NCI-H1436 (cell line): ENCODE measurements around the gene TMEM80.

Experiments
- DNase-seq: peaks from one replicate; lab custom pipeline; 2025; lab: John Stamatoyannopoulos, UW

The TMEM80 gene

DNA sequence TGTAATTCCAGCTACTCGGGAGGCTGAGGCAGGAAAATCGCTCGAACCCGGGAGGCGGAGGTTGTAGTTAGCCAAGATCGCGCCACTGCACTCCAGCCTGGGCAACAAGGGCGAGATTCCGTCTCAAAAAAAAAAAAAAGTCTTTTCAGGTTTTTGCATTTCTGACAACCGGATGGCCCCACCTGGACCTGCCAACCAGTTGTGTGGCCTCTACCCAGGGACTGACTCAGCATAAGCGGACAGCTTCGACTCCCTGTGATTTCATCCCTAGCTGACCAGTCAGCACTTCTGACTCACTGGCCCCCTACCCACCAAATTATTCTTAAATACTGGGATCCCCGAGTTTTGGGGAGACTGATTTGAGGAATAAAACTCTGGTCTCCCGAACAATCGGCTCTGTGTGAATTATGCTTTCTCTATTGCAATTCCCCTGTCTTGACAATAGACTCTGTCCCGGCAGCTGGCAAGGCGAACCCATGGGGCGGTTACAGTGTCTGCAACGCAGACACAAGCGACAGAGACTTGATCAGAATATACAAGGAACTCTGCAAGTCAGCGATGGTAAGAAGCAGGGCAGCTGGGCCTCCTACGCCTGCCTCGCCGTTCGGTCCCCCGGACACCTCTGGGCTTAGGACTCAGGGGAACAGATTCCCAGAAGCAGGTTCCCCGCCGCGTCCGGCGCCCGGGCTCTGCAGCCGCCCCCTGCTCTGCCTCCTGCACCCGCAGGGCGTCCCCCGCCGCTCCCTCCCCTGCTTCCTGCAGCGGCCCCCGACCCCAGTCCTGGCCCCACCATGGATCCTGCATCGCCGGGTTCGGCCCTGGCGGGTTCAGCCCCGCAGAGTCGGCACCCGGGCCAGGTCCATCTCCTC lies 50.9 kb downstream of the TMEM80 start:
- no peak for DNase-seq

DNA sequence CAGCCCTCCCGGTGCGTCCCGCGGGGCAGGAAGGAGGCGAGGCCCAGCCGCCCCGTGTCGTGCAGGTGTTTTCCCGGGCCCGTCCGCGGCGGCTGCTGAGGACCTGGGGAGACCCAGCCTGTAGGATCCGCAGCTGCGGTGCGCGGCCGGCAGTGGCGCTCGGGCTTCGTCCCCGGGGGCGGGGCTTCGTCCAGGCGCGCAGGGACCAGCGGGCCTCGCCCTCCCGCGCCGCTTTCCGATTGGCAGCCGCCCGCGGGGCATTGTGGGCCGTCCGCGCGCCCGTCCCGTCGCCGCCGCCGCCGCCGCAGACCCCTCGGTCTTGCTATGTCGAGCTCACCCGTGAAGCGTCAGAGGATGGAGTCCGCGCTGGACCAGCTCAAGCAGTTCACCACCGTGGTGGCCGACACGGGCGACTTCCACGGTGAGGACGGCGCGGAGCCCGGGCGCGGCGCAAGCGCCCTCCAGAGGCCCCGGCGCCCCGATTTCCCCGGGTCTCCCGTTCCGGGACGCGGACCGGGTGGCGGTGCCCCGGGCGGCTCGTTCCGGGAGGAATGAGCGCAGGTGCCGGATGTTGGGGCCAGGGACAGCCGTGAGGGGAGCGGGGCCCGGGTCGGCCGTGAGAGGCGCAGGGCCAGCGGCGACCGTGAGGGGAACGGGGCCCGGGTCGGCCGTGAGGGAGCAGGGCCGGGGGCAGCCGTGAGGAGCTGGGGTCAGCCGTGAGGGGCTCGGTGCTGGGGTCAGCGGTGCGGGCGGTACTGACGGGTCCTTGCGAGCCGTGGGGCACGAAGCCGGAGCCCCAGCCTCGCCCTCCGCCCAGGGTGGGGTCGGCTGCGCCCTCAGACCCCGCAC lies 51.8 kb downstream of the TMEM80 start, which contains the start of gene TALDO1:
Gene TALDO1, plus strand, starts transcription at position 307 of the 849 bp plus-strand sequence. Its CDS starts 18 bp downstream, at position 325.
- DNase-seq, result peak; percentile 90

DNA sequence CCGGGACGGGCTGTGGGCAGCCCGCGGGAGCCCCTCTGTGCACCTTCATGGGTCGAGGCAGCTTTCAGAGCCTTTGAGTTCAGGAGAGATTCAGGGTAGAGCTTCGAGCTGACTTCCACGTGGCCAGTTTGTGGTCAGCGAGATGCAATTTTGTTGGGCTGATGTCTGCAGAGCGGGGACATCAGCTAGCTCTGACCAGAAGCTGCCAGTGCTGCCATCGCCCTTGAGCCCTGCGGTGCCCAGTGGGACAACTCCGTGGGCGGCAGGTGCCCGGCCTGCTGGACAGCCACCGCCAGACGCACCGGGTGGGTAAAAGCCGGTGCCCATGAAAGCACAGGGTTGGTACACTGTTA lies 52.4 kb downstream of the TMEM80 start:
- no peak for DNase-seq

DNA sequence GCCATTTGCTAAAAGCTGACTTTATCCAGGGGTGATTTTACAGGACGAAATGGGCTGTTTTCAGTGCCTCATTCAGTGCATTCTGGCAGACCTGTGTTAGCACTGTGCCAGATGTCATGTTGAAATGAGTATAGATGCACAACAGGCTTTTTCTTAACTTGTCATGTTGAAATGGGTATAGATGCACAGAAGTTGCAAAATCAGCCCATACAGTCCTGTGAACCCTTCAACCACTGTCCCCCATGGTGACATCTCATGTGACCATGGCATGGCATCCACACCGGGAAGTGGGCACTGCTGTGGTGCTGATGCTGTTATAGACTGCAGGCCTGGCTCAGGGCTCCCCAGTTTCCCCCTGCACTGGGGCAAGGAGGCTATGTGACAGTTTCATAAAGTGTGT lies 54.1 kb downstream of the TMEM80 start:
- DNase-seq, result no peak
